ENCODE measurements around the gene HMOX2. TPM values are rescaled to one million over a fixed set of nuclear protein-coding genes. Genes with fewer than 3 reads are reported as not detected.

The HMOX2 gene
- total RNA-seq, 2 donors from 2014 or later, result 99.5 to 102 TPM

DNA sequence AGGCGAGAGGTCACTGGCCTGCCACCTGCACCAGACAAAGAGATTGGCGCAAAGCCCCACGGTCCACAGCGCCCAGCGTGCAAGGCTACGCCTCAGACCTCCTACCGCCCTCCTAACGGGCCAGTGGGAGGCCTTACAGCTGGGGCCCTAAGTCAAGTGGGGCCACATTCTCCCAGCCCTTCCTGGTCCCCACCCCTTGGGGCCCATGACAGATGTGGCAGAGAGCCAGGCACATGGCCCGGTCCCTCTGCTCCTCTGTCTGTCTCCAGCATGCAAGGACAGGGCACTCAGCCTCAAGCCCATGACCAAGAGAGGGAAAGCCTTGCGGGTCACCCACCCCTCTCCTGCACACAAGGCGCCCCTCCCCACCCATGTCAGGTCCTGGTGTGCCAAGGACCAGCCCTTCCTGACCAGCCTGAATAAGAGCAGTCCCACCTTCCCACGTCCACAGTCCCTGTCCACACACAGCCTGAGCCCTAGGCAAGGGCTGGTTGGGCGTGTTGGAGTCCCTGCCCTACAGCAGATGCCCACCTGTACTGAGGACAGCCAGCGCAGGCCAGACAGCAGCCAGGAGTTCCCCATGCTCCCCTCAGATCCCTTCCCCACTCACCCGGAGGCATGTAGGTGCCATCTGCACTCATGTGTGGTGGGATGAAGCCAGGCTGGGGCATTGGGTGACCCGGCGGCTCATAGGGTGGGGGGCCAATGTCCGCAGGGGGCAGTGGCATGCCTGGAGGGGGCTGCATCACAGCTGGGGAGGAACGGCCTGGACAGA lies 37.1 kb downstream of the HMOX2 start:
- Mint-ChIP-seq H3K4me3 (no peak overlapping the region), H3K4me1 (ENCODE audit: low read depth in 2 of 2) (peaks cover 42 to 46% of the 10 kb centered on the region in 2 donors), H3K9me3 (no peaks in the 10 kb centered on the region), H3K27me3 (no peaks in the 10 kb centered on the region), H3K36me3 (peaks cover 5% of the 10 kb centered on the region), H3K27ac (peak overlapping the region; percentile 89 to 96)
- DNase-seq (ENCODE audit: low spot score), result no peak
- ATAC-seq, result peak in 1 of 2 donors; percentile 12

- Mint-ChIP-seq H3K9me3 (no peaks in the 10 kb centered on the region), H3K27me3 (no peaks in the 10 kb centered on the region), H3K4me1 (ENCODE audit: low read depth in 2 of 2) (peaks cover 46 to 49% of the 10 kb centered on the region in 2 donors), H3K27ac (peak overlapping the region; percentile 89 to 96), H3K4me3 (peak overlapping the region; percentile 59), H3K36me3 (peaks cover 5% of the 10 kb centered on the region)
- ATAC-seq (no peak), DNase-seq (ENCODE audit: low spot score) (no peak)
Measured at GRCh38 chr16:4513881-4514280, 37.7 kb downstream of the HMOX2 start.

GRCh38 chr16:4514606-4515005 lies 38.4 kb downstream of the HMOX2 start:
- ATAC-seq (peak; percentile 44 to 59), DNase-seq (ENCODE audit: low spot score) (no peak)
- Mint-ChIP-seq H3K9me3 (no peaks in the 10 kb centered on the region), H3K27me3 (no peaks in the 10 kb centered on the region), H3K4me3 (peak overlapping the region; percentile 59), H3K27ac (peak overlapping the region; percentile 89 to 96), H3K4me1 (ENCODE audit: low read depth in 2 of 2) (peaks cover 46 to 49% of the 10 kb centered on the region in 2 donors), H3K36me3 (peaks cover 5% of the 10 kb centered on the region)

DNA sequence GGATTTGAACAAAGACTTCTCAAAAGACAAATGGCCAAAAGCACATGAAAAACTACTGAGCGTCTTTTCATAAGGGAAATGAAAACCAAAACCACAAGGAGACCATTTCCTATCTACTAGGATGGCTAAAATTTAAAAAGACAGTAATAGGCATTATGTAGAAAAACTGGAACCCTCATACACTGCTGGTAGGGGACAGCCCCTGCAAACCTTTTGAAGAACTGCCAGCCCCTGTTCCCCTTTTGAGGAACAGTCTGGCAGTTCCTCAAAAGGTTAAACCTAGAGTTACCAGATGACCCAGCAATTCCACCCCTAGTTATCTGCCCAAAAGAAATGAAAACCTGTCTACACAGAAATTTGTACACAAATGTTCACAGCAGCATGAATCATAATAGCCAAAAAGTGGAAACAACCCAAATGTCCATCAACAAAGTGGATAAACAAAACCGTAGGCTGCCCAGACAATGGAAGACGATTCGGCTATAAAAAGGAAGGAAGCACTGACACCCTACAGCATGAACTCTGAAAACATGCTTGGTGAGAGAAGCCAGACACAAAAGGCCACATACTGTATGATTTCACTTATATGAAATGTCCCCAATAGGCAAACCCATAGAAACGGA lies 39.5 kb downstream of the HMOX2 start:
- H3K27me3 Mint-ChIP-seq, result no peaks in the 10 kb centered on the region
- peak overlapping the region; percentile 89 to 96 for H3K27ac Mint-ChIP-seq
- H3K9me3 Mint-ChIP-seq, result no peaks in the 10 kb centered on the region
- ATAC-seq (peak in 1 of 2 donors; percentile 58), DNase-seq (ENCODE audit: low spot score) (no peak)
- H3K36me3 Mint-ChIP-seq, result peaks cover 5% of the 10 kb centered on the region
- peaks cover 44 to 51% of the 10 kb centered on the region in 2 donors for H3K4me1 Mint-ChIP-seq (ENCODE audit: low read depth in 2 of 2)
- peak overlapping the region; percentile 59 for H3K4me3 Mint-ChIP-seq

DNA sequence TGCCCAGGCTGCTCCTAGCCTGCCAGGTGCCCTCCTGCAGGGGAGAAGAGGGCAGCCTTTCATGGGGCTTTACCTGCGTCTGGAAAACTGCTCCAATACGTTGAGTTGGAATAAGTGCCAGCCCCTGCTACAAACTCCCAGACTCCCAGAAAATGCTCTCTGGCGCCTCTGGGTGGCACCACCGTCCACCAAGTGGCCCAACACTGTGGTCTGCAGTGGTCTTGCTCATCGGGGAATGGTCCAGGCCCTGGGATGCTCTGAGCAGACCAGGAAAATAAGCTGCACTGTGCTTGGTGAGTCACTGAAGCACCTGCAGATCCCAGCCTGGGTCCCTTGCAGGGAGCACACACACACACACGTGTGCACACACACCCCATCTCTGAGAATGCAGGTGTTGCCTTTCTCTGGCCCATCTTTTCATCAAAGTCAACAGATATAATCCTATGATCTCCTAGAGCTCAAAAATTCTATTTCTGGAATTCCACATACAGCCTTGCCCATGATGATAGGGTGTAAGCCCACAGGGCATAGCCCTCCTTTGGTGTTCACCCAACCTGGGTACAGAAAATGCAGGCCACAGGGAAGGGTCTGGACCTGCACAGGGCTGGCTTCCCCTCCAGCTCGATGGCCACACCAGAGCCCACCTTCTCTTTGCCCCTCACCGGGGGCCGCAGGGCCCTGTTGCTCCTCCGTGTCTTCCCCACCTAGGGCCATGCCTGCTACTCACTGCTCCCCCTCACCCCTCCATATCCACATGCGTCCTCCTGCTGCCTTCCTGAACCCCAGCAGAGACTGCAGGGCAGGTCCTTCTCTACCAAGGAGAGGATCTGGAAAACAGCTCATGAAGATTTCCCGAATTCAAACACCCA lies 41.8 kb downstream of the HMOX2 start:
- no peak for DNase-seq (ENCODE audit: low spot score)
- Mint-ChIP-seq H3K4me3 (no peak overlapping the region), H3K9me3 (no peaks in the 10 kb centered on the region), H3K4me1 (ENCODE audit: low read depth in 2 of 2) (peaks cover 27 to 45% of the 10 kb centered on the region in 2 donors), H3K36me3 (no peaks in the 10 kb centered on the region), H3K27ac (peak overlapping the region in 1 of 2 donors; percentile 12), H3K27me3 (no peaks in the 10 kb centered on the region)
- peak in 1 of 2 donors; percentile 34 for ATAC-seq

GRCh38 chr16:4519274-4520058 lies 43.3 kb downstream of the HMOX2 start:
- ATAC-seq (no peak), DNase-seq (ENCODE audit: low spot score) (no peak)
- Mint-ChIP-seq H3K4me1 (ENCODE audit: low read depth in 2 of 2) (peaks cover 29 to 44% of the 10 kb centered on the region in 2 donors), H3K4me3 (no peak overlapping the region), H3K27ac (peak overlapping the region in 1 of 2 donors; percentile 68), H3K27me3 (no peaks in the 10 kb centered on the region), H3K9me3 (no peaks in the 10 kb centered on the region), H3K36me3 (no peaks in the 10 kb centered on the region)

- Mint-ChIP-seq H3K9me3 (no peaks in the 10 kb centered on the region), H3K4me1 (ENCODE audit: low read depth in 2 of 2) (peaks cover 17 to 31% of the 10 kb centered on the region in 2 donors)
Measured at GRCh38 chr16:4520913-4521312, 44.7 kb downstream of the HMOX2 start.

GRCh38 chr16:4522051-4522581 lies 45.9 kb downstream of the HMOX2 start:
- no peak for DNase-seq (ENCODE audit: low spot score)
- no peak overlapping the region for H3K27ac Mint-ChIP-seq
- H3K4me1 Mint-ChIP-seq (ENCODE audit: low read depth in 2 of 2), result peaks cover 14 to 31% of the 10 kb centered on the region in 2 donors
- no peak overlapping the region for H3K4me3 Mint-ChIP-seq
- no peaks in the 10 kb centered on the region for H3K27me3 Mint-ChIP-seq
- no peak for ATAC-seq
- H3K36me3 Mint-ChIP-seq, result no peaks in the 10 kb centered on the region
- H3K9me3 Mint-ChIP-seq, result no peaks in the 10 kb centered on the region

More at GRCh38 chr16:4520913-4521312, 44.7 kb downstream of the HMOX2 start:
- no peaks in the 10 kb centered on the region for H3K27me3 Mint-ChIP-seq
- no peak overlapping the region for H3K27ac Mint-ChIP-seq
- no peak overlapping the region for H3K4me3 Mint-ChIP-seq
- DNase-seq (ENCODE audit: low spot score) (no peak), ATAC-seq (no peak)
- H3K36me3 Mint-ChIP-seq, result no peaks in the 10 kb centered on the region

DNA sequence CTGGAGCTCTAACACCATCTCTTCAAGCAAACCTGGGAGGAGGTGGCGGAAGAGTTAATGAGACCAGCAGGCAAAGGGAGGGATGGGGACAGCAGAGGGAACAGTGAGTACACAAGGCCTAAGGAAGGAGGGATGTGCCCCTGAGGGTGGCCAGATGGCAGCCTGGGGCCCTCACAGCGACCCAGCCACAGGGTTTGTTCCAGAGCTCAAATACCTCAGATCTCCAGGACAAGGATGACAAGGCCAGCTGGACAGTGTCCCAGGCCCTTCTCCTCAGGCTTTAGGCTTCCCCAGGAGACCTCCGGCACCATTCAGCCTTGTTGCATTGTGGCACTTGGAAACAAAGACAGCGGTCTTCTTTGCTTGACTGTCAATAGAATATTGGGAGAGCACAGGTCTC lies 47.5 kb downstream of the HMOX2 start:
- ATAC-seq (no peak), DNase-seq (ENCODE audit: low spot score) (no peak)
- H3K4me1 Mint-ChIP-seq (ENCODE audit: low read depth in 2 of 2), result peaks cover 8 to 28% of the 10 kb centered on the region in 2 donors
- H3K27ac Mint-ChIP-seq, result no peak overlapping the region
- no peaks in the 10 kb centered on the region for H3K36me3 Mint-ChIP-seq
- no peak overlapping the region for H3K4me3 Mint-ChIP-seq
- H3K27me3 Mint-ChIP-seq, result no peaks in the 10 kb centered on the region
- no peaks in the 10 kb centered on the region for H3K9me3 Mint-ChIP-seq

- Mint-ChIP-seq H3K9me3 (no peaks in the 10 kb centered on the region), H3K4me1 (ENCODE audit: low read depth in 2 of 2) (peaks cover 16 to 35% of the 10 kb centered on the region in 2 donors), H3K4me3 (no peak overlapping the region), H3K27ac (no peak overlapping the region), H3K36me3 (no peaks in the 10 kb centered on the region), H3K27me3 (no peaks in the 10 kb centered on the region)
- DNase-seq (ENCODE audit: low spot score) (no peak), ATAC-seq (no peak)
Measured at GRCh38 chr16:4524571-4524970, 48.4 kb downstream of the HMOX2 start.

- H3K9me3 Mint-ChIP-seq, result no peaks in the 10 kb centered on the region
- H3K4me3 Mint-ChIP-seq, result no peak overlapping the region
- no peaks in the 10 kb centered on the region for H3K27me3 Mint-ChIP-seq
- peaks cover 17 to 32% of the 10 kb centered on the region in 2 donors for H3K4me1 Mint-ChIP-seq (ENCODE audit: low read depth in 2 of 2)
- no peak for DNase-seq (ENCODE audit: low spot score)
- no peak for ATAC-seq
- no peak overlapping the region for H3K27ac Mint-ChIP-seq
- H3K36me3 Mint-ChIP-seq, result no peaks in the 10 kb centered on the region
Measured at GRCh38 chr16:4525069-4525468, 48.9 kb downstream of the HMOX2 start.

- H3K27ac Mint-ChIP-seq, result no peak overlapping the region
- H3K27me3 Mint-ChIP-seq, result no peaks in the 10 kb centered on the region
- no peaks in the 10 kb centered on the region for H3K9me3 Mint-ChIP-seq
- H3K4me3 Mint-ChIP-seq, result no peak overlapping the region
- DNase-seq (ENCODE audit: low spot score), result no peak
- no peaks in the 10 kb centered on the region for H3K36me3 Mint-ChIP-seq
- ATAC-seq, result no peak
- H3K4me1 Mint-ChIP-seq (ENCODE audit: low read depth in 2 of 2), result peaks cover 17 to 32% of the 10 kb centered on the region in 2 donors
Measured at GRCh38 chr16:4525634-4526277, 49.6 kb downstream of the HMOX2 start.

Measured in natural killer cell treated with Interleukin-12 subunit alpha and Interleukin-12 subunit beta and Interleukin-15 and Interleukin-18, amount 100 ng/mL, for 72 hours (primary cell).